Pons (tissue), 1 donor: ENCODE results near the gene ADAMTS16.

ENCODE experiments used
- DNase-seq: peaks from one replicate; pipeline ENCODE4 v3.0.0-alpha.2; 2016; ENCODE audit warnings: low spot score

Gene ADAMTS16

DNA sequence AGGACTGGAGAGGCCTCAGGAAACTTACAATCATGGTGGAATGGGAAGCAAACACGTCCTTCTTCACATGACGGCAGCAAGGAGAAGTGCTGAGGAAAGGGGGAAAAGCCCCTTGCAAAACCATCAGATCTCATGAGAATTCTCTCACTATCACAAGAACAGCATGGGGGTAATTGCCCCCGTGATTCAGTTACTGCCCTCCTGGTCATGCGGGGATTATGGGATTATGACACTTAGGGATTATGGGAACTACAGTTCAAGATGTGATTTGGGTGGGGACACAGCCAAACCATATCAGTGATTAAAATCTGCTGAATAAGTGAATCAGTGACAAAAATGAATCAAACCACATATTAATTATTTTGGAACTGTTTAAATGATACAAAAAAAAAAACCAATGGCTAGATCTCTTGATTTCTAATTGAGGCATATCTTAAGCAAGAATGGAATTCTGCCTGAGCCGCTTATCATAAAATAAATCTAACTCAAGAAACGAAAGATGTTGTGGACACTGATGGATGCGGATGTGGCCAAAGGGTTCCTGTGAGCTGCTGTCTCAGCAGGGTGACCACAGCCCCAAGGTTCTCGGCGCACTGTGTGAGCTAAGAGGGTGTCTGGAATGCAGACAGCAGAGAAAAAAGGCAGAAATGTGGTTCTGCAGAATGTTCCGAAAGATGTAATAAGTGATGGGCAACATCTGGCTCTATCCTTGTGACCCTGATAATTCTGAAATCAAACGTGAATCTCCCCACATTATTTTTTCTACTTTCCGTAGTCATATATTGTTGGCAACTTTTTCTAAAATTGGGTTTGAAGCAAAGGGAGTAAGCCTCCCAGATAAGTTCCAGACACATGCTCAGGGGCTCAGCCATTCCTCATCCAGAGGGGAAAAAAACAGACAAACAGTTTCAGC is 175.2 kb downstream of the ADAMTS16 start:
- no peak for DNase-seq

DNA sequence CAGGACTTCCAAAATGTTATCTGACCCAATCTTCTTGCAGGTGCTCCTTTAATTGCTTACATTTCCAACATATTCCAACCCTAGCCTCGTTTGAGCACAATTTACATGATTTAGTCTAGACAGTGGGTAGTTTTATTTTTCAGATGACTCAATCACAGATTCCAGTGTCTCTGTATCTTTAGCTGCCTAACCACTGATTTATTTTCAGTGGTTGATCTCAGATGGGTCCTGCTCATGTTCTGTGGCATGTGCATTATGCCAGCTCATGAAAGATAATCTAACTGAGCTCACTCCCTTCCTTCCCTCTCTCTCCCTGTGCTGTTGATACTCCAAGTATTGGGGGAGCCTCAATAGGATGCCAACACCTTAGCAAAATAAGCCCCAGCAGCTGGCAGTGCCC is 176.2 kb downstream of the ADAMTS16 start:
- DNase-seq = no peak

DNA sequence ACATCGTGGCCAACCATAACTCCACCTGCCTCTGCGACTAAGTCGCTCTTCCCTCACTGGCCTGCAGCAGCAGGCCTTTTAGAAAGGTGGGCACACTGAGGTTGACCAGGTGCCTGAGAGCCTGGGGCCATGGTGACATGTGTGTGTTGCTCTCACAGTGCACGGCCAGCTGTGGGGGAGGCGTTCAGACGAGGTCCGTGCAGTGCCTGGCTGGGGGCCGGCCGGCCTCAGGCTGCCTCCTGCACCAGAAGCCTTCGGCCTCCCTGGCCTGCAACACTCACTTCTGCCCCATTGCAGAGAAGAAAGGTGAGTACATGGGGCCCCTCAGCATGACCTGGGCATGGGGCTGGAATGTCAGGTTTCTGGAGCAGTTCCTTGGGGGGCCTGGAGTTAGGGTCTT is 177.8 kb downstream of the ADAMTS16 start:
- no peak for DNase-seq

DNA sequence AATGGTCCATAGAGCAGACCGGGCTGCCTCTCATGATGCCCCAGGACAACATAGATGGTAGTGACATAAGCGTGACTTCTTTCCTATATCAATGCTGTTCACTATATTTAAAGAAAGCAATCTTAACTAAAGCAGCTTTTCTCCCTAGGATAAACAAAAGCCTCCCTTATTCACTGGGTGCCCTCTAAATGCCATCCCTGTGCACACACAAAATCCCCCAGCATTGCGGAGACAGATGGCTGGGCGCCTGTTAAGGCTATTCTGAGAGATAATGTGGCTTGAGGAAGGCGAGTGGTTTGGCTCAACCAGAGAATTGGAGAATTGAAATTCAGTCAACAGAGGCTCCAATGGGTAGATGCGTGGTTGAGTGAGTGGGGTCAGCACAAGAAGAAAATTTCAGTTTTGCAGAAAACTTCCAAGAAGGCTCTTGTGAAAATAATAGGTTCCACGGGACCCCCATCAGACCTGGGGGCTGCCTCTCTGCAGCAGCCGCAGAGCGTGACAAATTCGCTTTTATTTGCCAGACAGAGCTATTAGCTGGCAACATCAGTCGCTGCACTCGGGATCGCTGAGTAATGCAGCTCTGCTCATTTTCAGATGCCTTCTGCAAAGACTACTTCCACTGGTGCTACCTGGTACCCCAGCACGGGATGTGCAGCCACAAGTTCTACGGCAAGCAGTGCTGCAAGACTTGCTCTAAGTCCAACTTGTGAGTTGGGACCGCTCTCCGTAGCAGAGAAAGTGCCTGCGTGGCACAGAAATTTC is 178.5 kb downstream of the ADAMTS16 start:
- no peak for DNase-seq

DNA sequence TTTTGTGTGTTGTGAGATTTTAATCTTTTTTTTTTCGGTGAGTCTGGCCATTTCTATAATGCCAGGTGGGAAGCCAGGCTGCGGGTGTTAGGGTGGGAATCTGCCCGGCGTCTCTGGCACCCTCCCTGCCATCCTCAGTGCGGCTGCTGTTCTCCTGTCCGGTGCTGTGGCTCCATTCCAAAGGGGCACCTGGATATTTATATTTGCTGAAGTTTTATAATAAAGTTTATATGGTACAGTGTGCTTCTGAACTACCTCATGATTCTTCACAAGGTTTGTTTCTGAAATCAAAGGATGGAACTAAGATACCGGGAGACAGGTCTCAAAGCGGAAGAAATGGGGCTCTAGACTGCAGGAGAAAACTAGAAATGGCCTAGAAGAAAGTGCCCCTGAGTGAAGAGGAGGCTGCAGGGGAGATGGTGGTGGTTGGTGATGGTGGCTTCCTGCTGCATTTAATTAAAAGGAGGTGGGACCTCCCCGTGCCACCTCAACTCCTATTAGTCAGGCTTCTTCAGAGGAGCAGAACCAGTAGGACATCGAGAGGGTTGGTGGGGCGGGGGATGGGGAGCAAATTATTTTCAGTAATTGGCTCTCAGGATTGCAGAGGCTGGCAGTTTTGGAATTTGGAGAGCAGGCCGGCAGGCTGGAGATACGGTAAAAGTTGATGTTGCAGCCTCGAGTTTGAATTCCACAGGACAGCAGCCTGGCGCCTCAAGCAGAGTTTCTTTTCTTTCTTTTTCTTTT is 180.1 kb downstream of the ADAMTS16 start:
- no peak for DNase-seq

DNA sequence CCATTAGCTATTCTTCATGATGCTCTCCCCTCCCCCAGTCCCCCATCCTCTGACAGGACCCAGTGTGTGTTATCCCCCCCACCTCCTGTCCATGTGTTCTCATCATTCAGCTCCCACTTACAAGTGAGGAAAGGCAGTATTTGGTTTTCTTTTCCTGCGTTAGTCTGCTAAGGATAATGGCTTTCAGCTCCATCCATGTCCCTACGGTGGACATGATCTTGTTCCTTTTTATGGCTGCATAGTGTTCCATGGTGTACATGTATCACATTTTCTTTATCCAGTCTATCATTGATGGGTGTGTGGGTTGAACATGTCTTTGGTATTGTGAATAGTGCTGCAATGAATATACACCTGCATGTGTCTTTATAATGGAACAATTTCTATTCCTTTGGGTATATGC is 181.0 kb downstream of the ADAMTS16 start:
- no peak for DNase-seq

DNA sequence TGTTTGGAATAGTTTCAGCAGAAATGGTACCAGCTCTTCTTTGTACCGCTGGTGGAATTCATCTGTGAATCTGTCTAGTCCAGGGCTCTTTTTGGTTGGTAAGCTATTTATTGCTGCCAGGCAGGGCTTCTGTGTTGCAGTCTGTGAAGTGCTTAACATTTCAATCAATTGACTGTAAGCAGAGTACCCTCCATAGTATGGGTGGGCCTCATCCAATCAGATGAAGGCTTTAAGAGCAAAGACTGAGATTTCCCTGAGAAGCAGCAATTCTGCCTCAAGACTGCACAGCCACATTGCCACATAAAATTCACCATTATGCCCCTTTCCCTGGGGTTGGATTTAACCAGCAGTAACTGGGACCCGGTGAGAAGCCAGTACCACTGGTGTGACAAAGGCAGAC is 183.4 kb downstream of the ADAMTS16 start:
- DNase-seq = no peak

DNA sequence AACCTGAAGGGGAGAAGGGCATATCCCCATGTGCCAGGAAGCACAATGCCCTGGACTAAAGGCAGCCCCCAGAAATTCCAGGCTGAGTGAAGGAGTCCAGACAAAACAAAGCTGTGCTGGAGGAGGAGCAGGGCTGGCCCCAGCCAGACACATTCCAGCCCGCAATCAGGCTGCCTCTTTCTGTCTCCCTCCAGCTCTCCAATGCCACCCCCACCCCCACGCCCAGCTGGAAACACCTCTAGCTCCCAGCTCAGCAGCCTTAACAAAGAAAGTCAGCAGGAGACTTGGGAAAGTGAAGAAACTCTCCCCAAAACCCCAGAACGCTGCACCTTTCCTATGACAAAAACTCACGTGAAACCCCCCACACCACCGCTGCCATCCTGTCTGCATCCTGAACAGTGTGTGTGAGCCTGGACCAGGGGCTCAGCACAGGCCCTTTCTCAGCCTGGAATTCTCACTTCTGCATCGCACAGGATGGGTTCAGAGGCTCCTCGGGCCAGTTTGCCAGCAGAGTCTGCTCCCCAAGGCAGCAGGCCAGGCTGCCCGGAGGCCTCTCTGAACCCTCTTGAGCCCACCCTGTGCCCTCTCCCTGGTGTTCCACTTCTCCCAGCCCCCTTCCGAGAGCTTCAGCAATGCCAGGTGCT is 186.1 kb downstream of the ADAMTS16 start:
- DNase-seq = no peak

DNA sequence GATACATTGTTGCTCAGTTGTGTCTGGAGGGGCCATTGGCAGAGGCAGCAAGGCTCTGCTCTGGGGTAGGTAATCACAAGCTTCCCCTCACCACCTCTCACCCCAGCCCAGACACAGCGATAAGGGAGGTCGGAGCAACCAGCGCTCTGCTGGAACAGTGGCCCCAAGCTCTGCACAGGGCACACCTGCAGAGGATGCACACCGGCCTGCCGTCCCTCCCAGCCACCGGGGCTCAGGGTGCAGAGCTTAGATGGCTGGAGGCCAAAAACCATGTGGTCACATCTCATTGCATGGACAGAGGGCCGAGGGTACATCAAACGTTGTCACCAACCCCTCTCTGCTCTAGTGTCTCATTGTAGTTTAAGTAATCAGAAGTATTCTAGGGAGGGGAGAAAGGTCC is 187.0 kb downstream of the ADAMTS16 start:
- DNase-seq = no peak

DNA sequence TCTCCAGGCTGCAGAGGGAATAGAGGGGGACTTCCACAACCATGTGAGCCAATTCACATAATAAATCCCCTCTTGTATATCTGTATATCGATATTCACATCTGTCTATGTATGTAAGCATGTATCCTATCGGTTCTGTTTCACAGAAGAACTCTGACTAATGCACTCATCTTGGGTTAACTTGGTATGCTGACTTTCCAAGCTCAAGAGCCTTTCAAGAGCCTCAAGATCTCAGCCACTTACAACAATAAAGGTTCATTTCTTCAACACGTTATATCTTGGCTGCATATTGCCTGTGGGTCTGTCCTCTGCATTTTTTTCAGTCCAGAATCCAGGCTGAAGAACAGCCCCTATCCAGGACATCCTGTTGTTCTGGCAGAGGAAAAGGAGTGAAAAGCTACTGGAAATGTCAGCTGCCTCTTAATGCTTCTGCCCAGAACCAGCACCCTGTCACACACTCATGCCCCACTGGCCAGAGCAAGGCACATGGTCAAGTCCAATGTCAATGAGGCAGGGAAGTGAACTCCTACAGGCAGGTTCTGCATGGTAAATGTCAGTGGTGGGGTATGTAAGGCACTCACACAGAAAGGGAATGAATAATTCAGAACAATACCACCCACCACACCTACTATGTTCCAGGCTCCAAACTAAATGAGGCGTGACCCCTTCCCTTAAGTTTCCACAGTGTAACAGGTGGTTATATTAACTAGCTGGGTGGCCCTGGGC is 190.8 kb downstream of the ADAMTS16 start:
- DNase-seq = no peak

DNA sequence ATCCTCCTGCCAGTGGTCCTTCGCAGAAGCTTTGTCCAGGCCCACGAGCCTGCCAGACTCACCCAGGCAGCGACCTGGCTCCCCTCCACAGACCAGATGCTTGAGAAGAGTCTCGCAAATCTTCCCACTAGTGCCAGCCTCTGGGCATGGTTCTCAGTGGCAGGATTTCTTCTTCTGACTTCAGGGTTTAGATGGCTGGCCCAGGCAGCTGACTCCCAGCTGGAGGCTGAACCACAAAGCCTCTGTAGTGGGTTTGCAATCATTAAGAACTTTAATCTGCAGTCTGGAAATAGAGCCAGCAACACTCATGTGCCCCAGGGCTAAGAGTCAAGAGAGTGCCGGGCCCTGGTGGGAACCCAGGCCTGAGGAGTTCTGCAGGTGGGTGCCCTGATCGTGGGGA is 191.7 kb downstream of the ADAMTS16 start:
- DNase-seq = no peak

DNA sequence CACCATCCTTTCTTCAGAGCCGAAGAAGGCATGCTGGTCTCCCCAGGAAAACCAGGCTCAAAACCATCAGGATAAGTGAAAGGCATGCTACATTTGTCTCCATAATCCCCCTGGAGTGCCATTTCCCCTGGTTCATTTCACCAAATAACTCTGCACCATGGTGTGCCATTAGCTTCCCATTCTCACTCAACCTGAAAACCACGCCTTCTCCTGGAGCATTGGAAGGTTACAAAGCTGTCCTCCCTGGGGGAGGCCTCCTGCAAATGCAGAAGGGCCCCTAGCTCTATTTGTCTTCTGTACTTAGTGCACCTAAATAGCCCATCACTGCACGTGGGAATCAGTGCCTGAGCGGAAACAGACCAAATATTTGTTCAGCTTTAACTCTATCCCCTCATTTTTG is 192.2 kb downstream of the ADAMTS16 start:
- no peak for DNase-seq

DNA sequence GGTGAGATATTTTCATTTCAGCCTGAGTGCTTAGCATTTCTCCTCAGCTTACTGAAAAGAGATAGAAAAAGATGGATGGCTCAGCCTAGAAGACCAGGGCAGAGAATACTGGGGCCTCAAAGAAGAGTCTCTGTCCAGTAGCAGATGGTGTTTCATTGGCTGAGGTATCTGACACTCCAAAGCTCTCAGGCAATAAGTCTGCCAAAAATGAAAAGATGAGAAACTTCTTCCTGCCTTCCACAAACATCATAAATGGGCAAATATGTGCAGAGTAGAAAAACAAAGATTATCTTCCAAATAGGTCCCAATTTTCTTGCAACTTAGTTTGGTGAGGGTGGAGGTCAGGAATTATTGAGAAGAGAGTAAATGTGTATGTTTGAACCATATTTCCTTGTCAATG is 195.0 kb downstream of the ADAMTS16 start:
- DNase-seq = no peak

DNA sequence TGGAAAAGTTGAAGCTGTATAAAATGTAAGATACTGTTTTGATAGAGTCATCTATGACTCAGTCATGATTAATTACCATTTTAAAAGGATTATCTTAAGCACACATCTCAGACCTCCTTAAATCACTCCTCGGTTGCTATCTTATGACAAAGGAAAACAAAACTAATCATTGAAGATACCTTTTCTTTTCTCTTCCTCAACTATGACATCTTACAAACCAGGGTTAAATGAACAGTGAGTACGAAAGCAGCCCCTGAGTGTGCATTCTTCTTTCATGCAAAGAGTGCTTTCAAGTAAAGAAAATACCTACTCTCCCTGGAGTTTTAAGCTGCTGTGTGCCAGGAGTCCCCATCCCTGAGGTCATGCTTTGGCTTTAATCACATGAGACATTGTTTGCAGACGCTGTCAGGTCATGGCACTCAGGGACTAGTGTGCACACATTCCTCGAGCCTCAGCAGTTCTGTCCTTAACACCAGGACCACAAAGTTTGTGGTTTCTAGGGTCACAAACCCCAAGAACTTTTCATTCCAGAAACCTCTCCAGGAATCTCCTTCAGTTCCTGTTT is 195.7 kb downstream of the ADAMTS16 start:
- no peak for DNase-seq

DNA sequence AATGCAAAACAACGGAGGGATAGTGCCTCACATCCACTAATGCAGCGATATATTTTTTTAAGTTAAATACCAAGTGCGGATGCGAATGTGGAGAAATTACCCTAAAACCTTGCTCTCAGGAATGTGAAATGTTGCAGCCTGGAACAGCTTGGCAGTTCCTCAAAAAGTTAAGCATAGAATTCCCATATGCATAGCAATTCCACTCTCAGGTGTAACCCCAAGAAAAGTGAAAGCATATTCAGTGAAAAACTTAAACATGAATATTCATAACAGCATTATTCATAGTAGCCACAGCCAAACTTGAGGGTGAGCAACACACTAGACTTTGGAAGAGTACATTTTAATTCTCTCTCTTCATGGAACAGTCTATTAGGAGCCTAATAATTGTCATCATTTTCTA is 199.1 kb downstream of the ADAMTS16 start:
- DNase-seq = no peak

DNA sequence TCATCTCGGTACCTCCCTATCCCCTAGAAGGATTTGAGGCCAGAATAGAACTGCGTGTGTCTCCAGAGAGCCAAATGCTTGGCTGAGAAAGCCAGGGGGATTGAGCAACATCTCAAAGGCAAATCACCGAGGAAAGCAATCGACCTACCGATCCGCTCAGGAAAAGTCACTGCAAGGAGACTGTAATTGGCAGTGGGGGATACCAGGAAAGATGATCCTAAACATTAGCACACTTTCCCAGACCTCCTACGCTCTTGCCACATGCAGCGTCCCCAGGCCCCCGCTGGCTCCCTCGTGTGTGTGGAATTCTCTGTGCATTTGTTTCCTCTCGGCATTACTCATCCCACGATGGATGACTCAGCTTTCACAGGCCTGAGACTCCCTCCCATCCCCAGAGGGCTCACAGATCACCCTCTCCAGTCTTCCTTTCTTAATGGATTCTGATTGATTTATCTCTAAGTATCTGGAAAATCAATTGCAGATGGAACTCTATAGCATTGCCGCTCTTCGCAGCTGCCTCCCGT is 200.1 kb downstream of the ADAMTS16 start:
- no peak for DNase-seq

DNA sequence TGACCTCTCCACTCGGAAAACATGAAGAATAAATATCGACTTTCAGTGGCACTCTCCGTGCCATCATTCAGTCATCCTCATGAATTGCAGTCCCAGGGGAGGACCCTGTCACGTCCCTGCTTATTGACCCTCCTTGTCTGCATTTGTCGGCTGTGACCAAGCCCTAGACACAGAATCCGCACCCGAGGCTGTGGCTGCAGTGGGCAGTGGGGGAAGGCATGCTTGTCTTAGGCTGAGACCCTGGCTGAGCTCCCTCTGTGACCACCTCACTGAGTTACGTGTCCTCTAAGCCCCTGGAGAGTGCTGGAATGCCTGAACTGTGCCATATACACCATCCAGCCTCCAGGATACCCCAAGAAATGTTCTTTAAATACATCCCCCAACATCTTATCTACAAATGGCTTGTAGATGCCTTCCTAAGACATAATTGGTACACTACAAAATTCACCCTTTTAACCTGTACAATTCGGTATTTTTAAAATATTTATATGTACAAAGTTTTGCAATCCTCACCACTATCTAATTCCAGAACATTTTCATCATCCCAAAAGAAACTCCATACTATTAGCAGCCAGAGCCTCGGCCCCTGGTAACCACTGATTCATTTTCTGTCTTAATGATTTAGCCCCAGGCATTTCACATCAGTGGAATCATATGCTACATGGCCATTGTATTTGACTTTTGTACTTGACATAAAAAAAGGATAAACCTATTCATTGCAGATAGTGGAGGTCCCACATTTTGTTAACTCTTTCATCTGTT is 201.6 kb downstream of the ADAMTS16 start:
- no peak for DNase-seq

DNA sequence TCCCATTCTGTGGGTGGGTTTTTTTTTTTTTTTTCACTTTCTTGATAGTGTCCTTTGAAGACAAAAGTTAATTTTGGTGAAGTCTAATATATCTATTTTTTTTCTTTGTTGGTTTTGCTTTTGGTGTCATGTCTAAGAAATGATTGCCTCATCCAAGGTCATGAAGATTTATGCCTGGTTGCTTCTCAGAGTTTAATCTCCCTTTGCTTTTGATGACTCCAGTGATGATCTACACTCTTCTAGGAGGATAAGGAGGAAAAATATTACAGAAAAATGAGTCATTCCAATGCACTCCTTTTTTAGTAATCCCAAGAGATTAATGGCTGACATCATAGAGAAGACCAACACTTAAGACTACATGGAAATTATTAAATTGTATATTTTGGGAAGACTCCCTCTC is 202.7 kb downstream of the ADAMTS16 start:
- no peak for DNase-seq

DNA sequence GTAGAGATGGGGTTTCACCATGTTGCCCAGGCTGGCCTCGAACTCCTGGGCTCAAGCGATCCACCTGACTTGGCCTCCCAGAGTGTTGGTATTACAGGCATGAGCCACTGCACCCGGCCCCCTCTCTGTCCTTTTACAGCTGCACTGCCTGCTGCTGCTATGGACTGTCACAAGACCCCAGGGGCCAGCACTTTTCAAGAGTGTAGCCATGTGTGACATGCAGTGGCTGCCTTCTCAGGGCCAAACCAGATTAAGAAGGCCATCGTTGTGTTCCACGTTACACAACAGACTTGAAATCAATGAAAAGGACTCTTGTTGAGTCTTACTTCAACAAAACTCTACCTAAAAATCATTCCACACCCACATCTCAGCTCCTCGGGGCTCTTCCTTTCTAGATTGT is 203.4 kb downstream of the ADAMTS16 start:
- DNase-seq = no peak

DNA sequence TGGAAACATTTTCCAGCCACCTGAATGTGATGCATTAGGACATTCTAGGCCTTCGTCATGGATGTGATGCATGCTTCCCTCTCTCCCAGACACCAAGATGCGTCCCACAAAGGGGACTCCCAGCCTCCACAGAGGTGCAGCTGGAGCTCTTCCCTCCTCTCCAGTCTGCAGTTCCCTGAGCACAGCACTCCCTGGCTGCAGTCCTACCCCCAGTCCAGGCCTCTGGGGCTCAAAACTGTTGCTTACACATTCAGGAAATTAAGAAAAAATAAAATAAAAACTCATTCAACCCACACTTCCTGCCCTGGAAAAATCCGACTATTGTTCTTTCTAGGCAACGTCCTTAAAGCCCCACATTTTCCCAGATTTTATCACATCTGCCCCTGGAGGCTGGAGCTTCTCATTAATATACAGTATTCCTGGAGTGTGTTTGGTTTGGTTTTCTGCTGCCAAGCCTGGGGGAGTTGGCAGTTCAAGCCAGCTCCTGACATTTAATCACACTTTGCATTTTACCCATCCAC is 204.0 kb downstream of the ADAMTS16 start:
- no peak for DNase-seq
